Endothelial cell of umbilical vein (primary cell): ENCODE measurements around the gene SNX3. TPM values are rescaled to one million over a fixed set of nuclear protein-coding genes. Genes with fewer than 3 reads are reported as not detected.

ENCODE experiments used
- BruUV-seq: library from RNA; stranded (reverse); fragments of 400-500 nt; replicated peaks from 2 replicates; lab custom pipeline; 2021; lab: Mats Ljungman, UMichigan
- CTCF ChIA-PET: fragments of 300-600, 350-600 bp; sonication (Branson Sonifier 250); formaldehyde crosslinking; loops from one replicate; lab custom pipeline; 2021; ENCODE audit warnings: antibody characterized with exemption, inconsistent platforms; lab: Charles Lee
- POLR2A ChIA-PET: fragments of 300-600, 350-600 bp; sonication (Branson Sonifier 250); formaldehyde crosslinking; loops from one replicate; lab custom pipeline; 2021; ENCODE audit warnings: antibody characterized with exemption, inconsistent platforms; lab: Charles Lee
- DNase-seq: peaks from one replicate; pipeline ENCODE4 v3.0.0-alpha.2; 2011; ENCODE audit warnings: low read depth, low spot score
- FAIRE-seq: peaks from 2 replicates; lab custom pipeline; 2011; peaks lifted over from hg19 to GRCh38; lab: Jason Lieb, UNC
- H2AFZ ChIP-seq: 2 replicates; pipeline ENCODE4 v1.6.0; 2012; ENCODE audit warnings: low read depth, low read length, control low read depth, inconsistent platforms
- H3K27ac ChIP-seq: 2 replicates; pipeline ENCODE4 v1.5.1; 2011; ENCODE audit warnings: low read depth, mild to moderate bottlenecking, control low read depth, low read length, moderate library complexity; ENCODE audit not compliant: insufficient read depth
- H3K27me3 ChIP-seq, 2 experiments: 2 replicates each; pipeline versions ENCODE4 v1.6.0 to v1.6.1; 2011; ENCODE audit warnings: low read length in 2 of 2, mixed read lengths in 1 of 2; ENCODE audit not compliant: control insufficient read depth in 2 of 2, insufficient read depth in 2 of 2
- H3K36me3 ChIP-seq, 2 experiments: 2 replicates in 1 of 2; 3 replicates in 1 of 2; pipeline ENCODE4 v1.5.1; 2011; ENCODE audit warnings: low read length in 2 of 2, mild to moderate bottlenecking in 1 of 2, moderate library complexity in 1 of 2; ENCODE audit not compliant: control insufficient read depth in 2 of 2, insufficient read depth in 2 of 2; ENCODE audit errors: extremely low read depth in 1 of 2
- H3K4me1 ChIP-seq: 3 replicates; pipeline ENCODE4 v1.5.1; 2011; ENCODE audit warnings: mild to moderate bottlenecking, low read length; ENCODE audit not compliant: control insufficient read depth, insufficient read depth; ENCODE audit errors: extremely low read depth
- H3K4me2 ChIP-seq: 2 replicates; pipeline ENCODE4 v1.6.1; 2011; ENCODE audit warnings: low read length, control low read depth, mixed read lengths; ENCODE audit not compliant: insufficient read depth
- H3K4me3 ChIP-seq, 3 experiments: fragments of 200-600 bp in 1 of 3; sonication (generic), shearing (Covaris generic) in 1 of 3; replicated peaks in 1 of 3; 2 replicates each; pipeline ENCODE4 v1.5.1; 2011 to 2016; ENCODE audit warnings: control low read depth in 3 of 3, low read length in 3 of 3, mild to moderate bottlenecking in 2 of 3, inconsistent platforms in 1 of 3, low read depth in 1 of 3, moderate library complexity in 1 of 3; ENCODE audit not compliant: insufficient read depth in 1 of 3
- H3K79me2 ChIP-seq: 2 replicates; pipeline ENCODE4 v1.6.0; 2012; ENCODE audit warnings: low read length, inconsistent platforms; ENCODE audit not compliant: control insufficient read depth, insufficient read depth
- H3K9ac ChIP-seq: replicated peaks from 2 replicates; pipeline ENCODE3; 2011; ENCODE audit warnings: low read length, control low read depth; ENCODE audit not compliant: insufficient read depth; ENCODE audit errors: extremely low read depth
- H3K9me1 ChIP-seq: replicated peaks from 3 replicates; pipeline ENCODE4 v1.6.0; 2011; ENCODE audit warnings: mild to moderate bottlenecking, low read length; ENCODE audit not compliant: control insufficient read depth, insufficient read depth; ENCODE audit errors: extremely low read depth
- H3K9me3 ChIP-seq: replicated peaks from 2 replicates; pipeline ENCODE4 v1.5.1; 2012; ENCODE audit warnings: low read length, inconsistent platforms; ENCODE audit not compliant: control insufficient read depth, insufficient read depth
- H4K20me1 ChIP-seq: replicated peaks from 2 replicates; pipeline ENCODE3; 2011; ENCODE audit warnings: mild to moderate bottlenecking, low read length; ENCODE audit not compliant: control insufficient read depth, insufficient read depth; ENCODE audit errors: extremely low read depth
- EZH2 ChIP-seq: IDR thresholded peaks from 2 replicates; pipeline ENCODE4 v1.6.1; 2012; ENCODE audit warnings: borderline replicate concordance, low read depth, mild to moderate bottlenecking, moderate library complexity, low read length, inconsistent platforms; ENCODE audit not compliant: severe bottlenecking
- FOS ChIP-seq: IDR thresholded peaks from 2 replicates; pipeline ENCODE4 v1.6.1; 2011; ENCODE audit warnings: mild to moderate bottlenecking, low read length, moderate library complexity, borderline replicate concordance; ENCODE audit not compliant: insufficient read depth
- GATA2 ChIP-seq: IDR thresholded peaks from 2 replicates; pipeline ENCODE4 v1.7.0; 2011; ENCODE audit warnings: low read depth, mild to moderate bottlenecking, moderate library complexity, mixed read lengths, low read length; ENCODE audit not compliant: insufficient read length, insufficient read depth
- JUN ChIP-seq: IDR thresholded peaks from 2 replicates; pipeline ENCODE4 v1.6.1; 2011; ENCODE audit warnings: borderline replicate concordance, low read depth; ENCODE audit not compliant: insufficient read length, insufficient read depth
- MYC ChIP-seq: IDR thresholded peaks from one replicate; pipeline ENCODE4 v1.6.1; 2011; ENCODE audit warnings: mild to moderate bottlenecking, low read depth, low read length
- POLR2A ChIP-seq: IDR thresholded peaks from 2 replicates; pipeline ENCODE4 v1.6.1; 2012; ENCODE audit warnings: low read depth, mild to moderate bottlenecking, control low read depth, low read length
- POLR2AphosphoS5 ChIP-seq: IDR thresholded peaks from 2 replicates; pipeline ENCODE4 v1.6.1; 2012; ENCODE audit warnings: low read depth, mild to moderate bottlenecking, control low read depth, low read length, moderate library complexity; ENCODE audit not compliant: insufficient read depth
- dilution Hi-C: fragments of 300-500 bp; cut with MboI; formaldehyde crosslinking; loops from one replicate; pipeline ENCODE4 v1.15.0; 2019; ENCODE audit warnings: low sequenced_read_pairs; ENCODE audit not compliant: extremely low pct_ligation_motif_present
- intact Hi-C: fragments of 100-400 bp; cut with micrococcal nuclease; formaldehyde crosslinking; loops from one replicate; pipeline ENCODE4 v1.10.0; 2022
- polyA plus RNA-seq, 4 experiments: library from polyadenylated mRNA; depleted of rRNA in 3 of 4; stranded (reverse) in 3 of 4; unstranded in 1 of 4; fragments of >200 nt; gene quantifications; 2 replicates each; pipeline versions ENCODE4 v1.2.1 to v1.2.3, GENCODE V29; 2011 to 2012; ENCODE audit warnings: missing spikeins in 1 of 4
- total RNA-seq: library from RNA; stranded (reverse); gene quantifications from 2 replicates; pipeline ENCODE4 v1.2.3, GENCODE V29; 2021
- TF ChIP-seq, protein P1 (sequence below), 2 donors: IDR thresholded peaks; 1 replicate in 1 of 2; 2 replicates in 1 of 2; pipeline ENCODE4 v1.5.1; 2011; ENCODE audit warnings: low read length in 2 of 2, mild to moderate bottlenecking in 2 of 2, moderate library complexity in 2 of 2, control low read depth in 1 of 2, inconsistent platforms in 1 of 2, low read depth in 1 of 2; ENCODE audit not compliant: insufficient read depth in 1 of 2; ENCODE audit errors: extremely low read depth in 1 of 2
- TF ChIP-seq, protein P2 (sequence below): IDR thresholded peaks from 2 replicates; pipeline ENCODE4 v1.6.1; 2011; ENCODE audit not compliant: insufficient read depth, insufficient read length

SNX3 gene
- total and polyA plus RNA-seq, 2 donors (not counting 3 experiments of a cell fraction or from before 2014, with no cell fraction given) = 155 to 281 TPM

DNA sequence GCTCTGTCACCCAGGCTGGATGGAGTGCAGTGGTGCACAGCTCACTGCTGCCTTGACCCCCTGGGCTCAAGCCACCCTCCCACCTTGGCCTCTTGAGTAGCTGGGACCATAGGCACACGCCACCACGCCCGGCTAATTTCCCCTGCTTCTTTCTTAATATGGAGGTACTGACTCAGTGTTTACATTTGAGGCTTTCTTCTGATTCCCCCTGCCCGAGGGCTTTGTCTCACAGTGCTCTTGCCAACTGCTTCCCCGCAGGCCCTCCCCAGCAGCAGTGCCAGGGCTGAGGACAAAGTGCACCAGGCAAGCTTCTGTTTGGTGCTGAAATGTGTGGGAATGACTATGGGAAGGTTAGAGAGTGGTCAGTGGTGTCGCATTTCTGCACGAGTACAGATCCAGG lies 60.2 kb downstream of the SNX3 start:
- no peaks in the 10 kb centered on the region for H3K79me2 ChIP-seq
- intact Hi-C loops = no loop called here
- POLR2A ChIA-PET = no interaction called here

More for the DNA sequence above, 60.2 kb downstream of the SNX3 start:
- Histone ChIP-seq H3K9me3 (no peaks in the 10 kb centered on the region), H3K4me1 (no peaks in the 10 kb centered on the region), H2AFZ (no peak overlapping the region), H3K9me1 (no peaks in the 10 kb centered on the region), H3K27ac (no peak overlapping the region), H3K36me3 (no peaks in the 10 kb centered on the region), H3K9ac (no peak overlapping the region), H4K20me1 (no peaks in the 10 kb centered on the region), H3K4me3 (no peak overlapping the region), H3K4me2 (no peak overlapping the region), H3K27me3 (no peaks in the 10 kb centered on the region)
- no peak for FAIRE-seq
- no peak for DNase-seq
- CTCF ChIA-PET = interaction anchor here (0.8 to 2.2 kb wide), 3 partner anchors 11 to 291 kb away, joined by 4 to 15 read pairs (median 4); no protein-coding TSS in a partner anchor
- no peak for TF ChIP-seq FOS
- TF ChIP-seq, protein P1, sequence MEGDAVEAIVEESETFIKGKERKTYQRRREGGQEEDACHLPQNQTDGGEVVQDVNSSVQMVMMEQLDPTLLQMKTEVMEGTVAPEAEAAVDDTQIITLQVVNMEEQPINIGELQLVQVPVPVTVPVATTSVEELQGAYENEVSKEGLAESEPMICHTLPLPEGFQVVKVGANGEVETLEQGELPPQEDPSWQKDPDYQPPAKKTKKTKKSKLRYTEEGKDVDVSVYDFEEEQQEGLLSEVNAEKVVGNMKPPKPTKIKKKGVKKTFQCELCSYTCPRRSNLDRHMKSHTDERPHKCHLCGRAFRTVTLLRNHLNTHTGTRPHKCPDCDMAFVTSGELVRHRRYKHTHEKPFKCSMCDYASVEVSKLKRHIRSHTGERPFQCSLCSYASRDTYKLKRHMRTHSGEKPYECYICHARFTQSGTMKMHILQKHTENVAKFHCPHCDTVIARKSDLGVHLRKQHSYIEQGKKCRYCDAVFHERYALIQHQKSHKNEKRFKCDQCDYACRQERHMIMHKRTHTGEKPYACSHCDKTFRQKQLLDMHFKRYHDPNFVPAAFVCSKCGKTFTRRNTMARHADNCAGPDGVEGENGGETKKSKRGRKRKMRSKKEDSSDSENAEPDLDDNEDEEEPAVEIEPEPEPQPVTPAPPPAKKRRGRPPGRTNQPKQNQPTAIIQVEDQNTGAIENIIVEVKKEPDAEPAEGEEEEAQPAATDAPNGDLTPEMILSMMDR (IDR thresholded peaks at IDR 0.05; ENCODE audit: extremely low read depth in 1 of 2, insufficient read depth in 1 of 2, low read depth in 1 of 2, low read length in 2 of 2) = no peak
- no peak for TF ChIP-seq EZH2
- no peak for TF ChIP-seq GATA2
- TF ChIP-seq, protein P2, sequence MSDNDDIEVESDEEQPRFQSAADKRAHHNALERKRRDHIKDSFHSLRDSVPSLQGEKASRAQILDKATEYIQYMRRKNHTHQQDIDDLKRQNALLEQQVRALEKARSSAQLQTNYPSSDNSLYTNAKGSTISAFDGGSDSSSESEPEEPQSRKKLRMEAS = no peak
- TF ChIP-seq POLR2AphosphoS5 = no peak
- no peak for TF ChIP-seq JUN
- TF ChIP-seq MYC = no peak
- no peak for TF ChIP-seq POLR2A
- BruUV-seq = no TSS peak
- dilution Hi-C loops = no loop called here
